H1 (cell line): Measurements from ENCODE around the gene CDNF.

Experiments
- ATF2 ChIP-seq: IDR thresholded peaks from 2 replicates; pipeline ENCODE4 v1.6.1; 2012; ENCODE audit warnings: low read length, inconsistent platforms
- CTCF ChIP-seq, 3 experiments: IDR thresholded peaks; 1 replicate in 2 of 3; 2 replicates in 1 of 3; pipeline versions ENCODE4 v1.5.1 to v1.6.1; 2011; ENCODE audit warnings: low read length in 3 of 3, mild to moderate bottlenecking in 3 of 3, inconsistent platforms in 2 of 3, low read depth in 1 of 3, moderate library complexity in 1 of 3; ENCODE audit not compliant: insufficient read depth in 1 of 3; ENCODE audit errors: control extremely low read depth in 1 of 3
- EP300 ChIP-seq, 2 experiments: IDR thresholded peaks; 1 replicate in 1 of 2; 2 replicates in 1 of 2; pipeline ENCODE4 v1.6.1; 2011 to 2012; ENCODE audit warnings: low read depth in 2 of 2, low read length in 2 of 2, mild to moderate bottlenecking in 2 of 2, borderline replicate concordance in 1 of 2, inconsistent platforms in 1 of 2, moderate library complexity in 1 of 2
- POLR2A ChIP-seq, 2 experiments: IDR thresholded peaks; 1 replicate in 1 of 2; 2 replicates in 1 of 2; pipeline ENCODE4 v1.6.1; 2011; ENCODE audit warnings: low read depth in 2 of 2, low read length in 2 of 2, mild to moderate bottlenecking in 2 of 2; ENCODE audit errors: control extremely low read depth in 1 of 2
- POLR2AphosphoS5 ChIP-seq: IDR thresholded peaks from 2 replicates; pipeline ENCODE4 v1.6.1; 2011; ENCODE audit warnings: low read depth, low read length
- SIX5 ChIP-seq: IDR thresholded peaks from 2 replicates; pipeline ENCODE4 v1.6.1; 2011; ENCODE audit warnings: mild to moderate bottlenecking, low read depth, low read length

GRCh38 chr10:14839305-14839695 lies 1.5 kb upstream of the CDNF start:
- TF ChIP-seq POLR2A (IDR thresholded peaks at IDR 0.05; ENCODE audit: control extremely low read depth in 1 of 2, low read depth in 2 of 2, low read length in 2 of 2) (no peak), ATF2 (no peak), CTCF (IDR thresholded peaks at IDR 0.05; ENCODE audit: control extremely low read depth in 1 of 3, insufficient read depth in 1 of 3, low read depth in 1 of 3, low read length in 3 of 3) (no peak), POLR2AphosphoS5 (no peak), EP300 (IDR thresholded peaks at IDR 0.05; ENCODE audit: borderline replicate concordance in 1 of 2, low read depth in 2 of 2, low read length in 2 of 2) (no peak), SIX5 (no peak)
